22Rv1 (cell line): ENCODE data around the gene INVS.
"Not testable (repeated sequence)": the region's sequence is repeated elsewhere in the genome, so short reads cannot be mapped to it uniquely, and the experiment has no call there.

Experiments used
- H3K27ac ChIP-seq: fragments of 450-650 bp; 2 replicates; pipeline ENCODE4 v1.5.1; 2017
- CTCF ChIP-seq: fragments of 450-650 bp; IDR thresholded peaks from 2 replicates; pipeline ENCODE4 v1.5.1; 2017; ENCODE audit warnings: mild to moderate bottlenecking
- ZFX ChIP-seq: fragments of 450-650 bp; IDR thresholded peaks from 2 replicates; pipeline ENCODE4 v1.6.1; 2017; ENCODE audit warnings: antibody characterized with exemption, borderline replicate concordance

The INVS gene

GRCh38 chr9:100084734-100085133, 14.3 kb upstream of the INVS start:
- no peak for TF ChIP-seq ZFX
- TF ChIP-seq CTCF, result no peak

GRCh38 chr9:100086097-100086635, 12.9 kb upstream of the INVS start:
- TF ChIP-seq ZFX (no peak), CTCF (no peak)

More at GRCh38 chr9:100084734-100085133, 14.3 kb upstream of the INVS start:
- no peak overlapping the region for H3K27ac ChIP-seq

GRCh38 chr9:100087218-100087617, 11.8 kb upstream of the INVS start:
- TF ChIP-seq CTCF (no peak), ZFX (no peak)
- no peak overlapping the region for H3K27ac ChIP-seq

More at GRCh38 chr9:100086097-100086635, 12.9 kb upstream of the INVS start:
- no peak overlapping the region for H3K27ac ChIP-seq

- H3K27ac ChIP-seq, result no peak overlapping the region
- TF ChIP-seq CTCF (no peak), ZFX (no peak)
Measured at GRCh38 chr9:100088202-100088601, 10.8 kb upstream of the INVS start.

- no peak overlapping the region for H3K27ac ChIP-seq
- no peak for TF ChIP-seq CTCF
- no peak for TF ChIP-seq ZFX
Measured at GRCh38 chr9:100090880-100091279, 8.2 kb upstream of the INVS start.

- TF ChIP-seq CTCF (no peak), ZFX (no peak)
- no peak overlapping the region for H3K27ac ChIP-seq
Measured at GRCh38 chr9:100091650-100092049, 7.4 kb upstream of the INVS start.

GRCh38 chr9:100092066-100092465, 7.0 kb upstream of the INVS start:
- TF ChIP-seq ZFX (no peak), CTCF (no peak)

GRCh38 chr9:100094411-100094810, 4.6 kb upstream of the INVS start:
- not testable (repeated sequence) for H3K27ac ChIP-seq

More at GRCh38 chr9:100092066-100092465, 7.0 kb upstream of the INVS start:
- no peak overlapping the region for H3K27ac ChIP-seq
